ENCODE data around the gene DHH.

DHH gene

GRCh38 chr12:49108958-49109404, 14.4 kb upstream of the DHH start:
- no peak for DNase-seq

GRCh38 chr12:49105504-49106084, 11.0 kb upstream of the DHH start:
- DNase-seq, result no peak

DNA sequence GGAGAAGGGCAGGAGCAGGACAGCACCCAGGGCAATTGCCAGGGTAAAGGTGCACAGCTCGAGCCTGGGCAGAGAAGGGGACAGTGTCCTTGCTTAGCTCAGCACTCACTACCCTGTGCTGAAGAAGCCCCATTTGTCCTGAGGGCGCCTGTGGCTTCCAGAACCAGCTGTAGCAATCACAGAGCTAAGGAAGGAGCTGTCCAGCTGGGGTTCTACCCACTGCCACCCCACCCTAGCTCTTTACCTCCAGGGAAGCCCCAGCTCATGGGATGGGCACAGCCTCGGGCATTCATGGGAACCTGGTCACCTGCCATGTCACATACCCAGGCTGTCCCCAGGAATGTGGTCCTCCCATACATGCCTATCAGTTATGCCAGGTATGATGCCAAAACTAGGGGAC, 10.2 kb upstream of the DHH start:
- no peak for DNase-seq

DNA sequence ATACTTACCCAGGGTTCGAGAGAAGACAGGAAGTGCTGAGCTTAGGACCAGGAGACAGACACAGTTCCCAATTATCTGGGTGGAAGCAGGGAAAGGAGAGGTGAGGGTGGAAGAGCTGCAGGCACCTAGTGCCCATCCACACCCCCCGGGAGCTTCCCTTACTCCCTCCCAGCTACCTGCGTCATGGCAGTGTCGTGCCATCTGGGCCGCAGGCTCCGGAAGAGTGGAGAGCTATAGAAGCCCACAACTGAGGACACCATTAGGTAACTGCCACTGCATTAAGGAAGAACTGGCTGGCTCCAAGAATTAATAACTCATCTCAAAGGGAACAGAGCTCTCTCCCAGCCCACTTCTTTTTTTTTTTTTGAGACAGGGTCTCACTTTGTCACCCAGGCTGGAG, 5.8 kb upstream of the DHH start:
- DNase-seq, result no peak

GRCh38 chr12:49098703-49099102, 4.1 kb upstream of the DHH start:
- DNase-seq, result no peak

- DNase-seq, result no peak
These were observed 3.4 kb upstream of the DHH start for GRCh38 chr12:49098035-49098451.

GRCh38 chr12:49097381-49097780, 2.8 kb upstream of the DHH start:
- DNase-seq, result no peak

DNA sequence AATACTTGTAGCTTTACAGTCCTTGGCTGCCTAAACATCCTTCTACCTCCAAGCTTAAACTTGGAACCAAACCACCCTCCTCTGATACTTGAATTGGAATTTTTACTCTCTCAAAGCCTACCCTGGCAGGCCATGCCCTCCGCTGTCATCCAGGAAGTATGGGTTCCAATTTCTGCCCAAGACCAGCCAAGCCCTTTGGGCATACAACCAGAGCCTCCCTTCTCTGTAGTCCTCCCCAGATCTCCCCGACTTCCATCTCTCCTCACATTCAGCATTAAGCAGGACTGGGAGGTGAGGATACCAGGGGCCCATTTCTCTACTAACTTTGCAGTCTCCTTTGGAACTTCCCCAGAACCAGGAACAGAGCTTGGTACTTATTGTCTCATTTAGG, 369 bp upstream of the DHH start:
- no peak for DNase-seq

DNA sequence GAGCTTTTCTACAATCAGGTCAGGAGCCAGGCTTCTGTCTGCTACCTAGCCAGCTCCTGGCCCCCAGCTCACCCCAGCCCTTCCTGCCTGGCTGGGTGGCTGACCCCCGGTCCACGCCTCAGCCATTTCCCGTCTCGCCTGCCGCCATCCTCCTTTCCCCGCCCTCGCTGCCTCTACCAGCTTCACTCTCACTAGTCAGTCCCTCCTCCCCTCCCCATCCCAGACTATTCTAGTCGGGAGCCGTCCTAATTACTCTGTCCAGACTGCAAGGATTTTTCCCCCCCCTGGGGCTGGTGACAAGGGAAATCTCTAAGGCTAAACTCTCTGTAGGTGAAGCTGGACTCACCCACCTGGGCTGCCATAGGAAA, 825 bp downstream of the DHH start:
- no peak for DNase-seq

DNA sequence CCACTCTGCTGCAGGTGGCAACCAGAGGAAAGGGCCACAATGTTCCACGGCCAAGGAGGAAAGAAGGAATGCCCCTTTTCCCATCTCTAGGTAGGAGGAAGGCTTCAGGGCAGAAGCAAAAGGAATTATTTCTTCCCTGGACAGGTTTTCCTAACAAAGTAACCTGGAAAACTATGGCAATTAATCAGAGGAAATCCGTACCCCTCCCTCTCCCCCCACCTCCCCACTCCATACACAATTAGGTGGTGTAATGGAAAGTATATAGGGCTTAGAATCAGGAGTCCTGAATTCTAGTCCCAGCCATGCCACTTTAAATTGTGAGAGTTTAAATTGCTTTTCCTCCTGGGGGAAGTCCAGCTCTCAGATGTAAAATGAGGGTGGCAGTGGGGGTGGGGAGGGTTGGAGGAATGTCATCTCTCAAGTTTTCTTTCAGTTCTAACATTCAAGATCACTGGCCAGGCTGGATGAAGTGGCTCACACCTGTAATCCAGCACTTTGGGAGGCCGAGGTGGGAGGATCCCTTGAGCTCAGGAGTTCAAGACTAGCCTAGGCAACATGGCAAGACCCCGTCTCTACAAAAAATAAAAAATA, 1.7 kb downstream of the DHH start:
- no peak for DNase-seq

- DNase-seq, result no peak
These were observed 2.4 kb downstream of the DHH start for GRCh38 chr12:49092086-49092815.

DNA sequence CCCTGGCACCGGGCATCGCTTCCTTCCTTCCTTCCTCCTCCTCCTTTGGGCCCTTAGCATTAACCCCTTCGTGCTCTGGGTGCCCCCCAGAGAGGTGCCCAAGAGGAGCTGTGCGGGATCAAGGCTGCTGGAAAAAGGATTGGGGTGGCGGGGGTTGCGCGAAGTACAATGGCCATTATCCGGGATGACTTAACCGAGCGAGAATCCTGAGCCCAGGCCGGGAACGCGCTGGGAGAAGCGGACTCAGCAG, 2.8 kb downstream of the DHH start:
- no peak for DNase-seq

DNA sequence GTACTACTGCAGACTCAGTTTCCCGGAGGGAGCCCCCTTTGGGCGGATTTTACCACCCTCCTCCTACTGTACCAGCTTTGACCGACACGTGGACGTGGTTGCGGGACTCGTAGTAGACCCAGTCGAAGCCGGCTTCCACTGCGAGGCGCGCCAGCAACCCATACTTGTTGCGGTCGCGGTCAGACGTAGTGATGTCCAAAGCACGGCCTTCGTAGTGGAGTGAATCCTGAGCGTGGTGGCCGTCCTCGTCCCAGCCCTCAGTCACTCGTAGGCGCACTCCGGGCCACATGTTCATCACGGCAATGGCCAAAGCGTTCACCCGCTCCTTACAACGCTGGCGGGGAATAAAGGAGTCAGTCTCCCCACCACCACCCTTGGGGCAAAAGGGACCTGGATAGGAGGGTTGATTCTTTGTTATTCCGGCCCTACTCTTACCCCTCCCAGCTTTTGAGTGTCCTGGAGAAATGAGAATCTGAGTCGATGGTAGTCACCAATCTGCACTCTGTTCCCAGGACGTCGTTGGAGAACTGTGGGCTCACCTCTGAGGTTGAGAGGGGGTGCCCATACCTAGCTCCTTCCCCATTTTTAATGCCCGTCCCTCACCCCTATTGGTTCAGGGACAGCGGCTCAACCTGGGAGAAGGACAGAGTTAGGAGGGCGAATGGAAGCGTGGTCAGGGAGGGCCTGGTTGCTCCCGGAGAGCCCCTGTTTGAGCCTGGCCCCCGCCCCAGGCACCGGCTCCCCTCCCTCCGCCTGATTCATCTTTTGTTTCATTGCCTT, 3.4 kb downstream of the DHH start:
- DNase-seq, result no peak

GRCh38 chr12:49089821-49090773, 4.5 kb downstream of the DHH start:
- no peak for DNase-seq

DNA sequence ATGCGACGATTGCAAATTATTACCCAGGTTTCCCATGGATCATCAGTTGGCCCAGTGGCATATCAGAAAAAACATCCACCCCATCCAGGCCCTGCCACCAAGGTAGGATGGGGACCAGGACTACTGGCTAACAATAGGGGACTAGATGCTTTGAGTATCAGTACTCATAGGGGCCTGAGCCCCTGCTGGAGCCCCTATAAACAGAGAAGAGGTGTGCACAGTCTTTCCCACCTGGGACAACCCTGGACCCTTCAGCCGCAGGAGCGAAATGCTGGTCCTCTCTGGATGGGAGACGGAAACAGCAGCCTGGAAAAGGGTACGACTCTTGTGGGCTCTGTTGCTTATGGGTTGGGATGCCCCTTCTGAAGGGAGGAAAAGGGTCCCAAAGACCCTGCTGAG, 5.7 kb downstream of the DHH start:
- DNase-seq, result no peak

DNA sequence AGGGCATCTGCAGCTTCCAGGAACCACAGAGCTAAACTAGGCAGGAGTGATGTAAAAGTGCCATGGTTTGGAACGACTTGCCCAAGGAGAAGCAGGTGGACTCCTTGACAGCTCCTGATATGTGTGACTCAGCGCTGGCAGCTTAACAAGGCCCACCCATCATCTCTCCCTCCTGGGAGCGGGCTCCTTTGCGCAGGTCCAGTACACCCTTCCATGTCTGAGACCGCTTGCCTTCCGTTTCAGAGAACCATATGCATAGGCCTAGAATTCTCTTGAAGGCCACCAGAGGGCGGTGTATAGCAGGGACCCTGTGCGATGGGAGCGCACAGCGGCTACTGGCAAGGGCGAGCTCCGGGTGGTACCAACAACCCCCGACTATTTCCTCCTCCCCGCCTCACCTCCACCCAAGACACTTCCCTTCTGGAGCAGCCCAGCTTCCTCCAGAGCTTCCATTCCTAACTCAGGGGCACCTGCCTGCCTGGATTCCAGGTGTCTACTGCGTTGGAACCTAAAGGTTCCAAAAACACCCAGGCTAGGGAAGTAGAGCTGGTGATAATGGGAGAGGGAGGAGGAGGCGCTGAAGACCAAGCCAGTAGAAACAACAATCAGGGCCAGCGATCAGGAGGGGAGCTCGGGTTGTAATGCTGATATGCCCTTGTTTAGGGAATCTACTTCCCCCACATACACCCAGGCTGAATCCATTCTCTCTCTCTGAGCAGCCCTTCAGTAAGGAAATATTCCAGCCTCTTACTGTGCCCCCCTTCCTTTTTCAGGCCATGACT, 6.3 kb downstream of the DHH start:
- DNase-seq, result peak; percentile 65

- no peak for DNase-seq
These were observed 8.5 kb downstream of the DHH start for GRCh38 chr12:49086116-49086515.

DNA sequence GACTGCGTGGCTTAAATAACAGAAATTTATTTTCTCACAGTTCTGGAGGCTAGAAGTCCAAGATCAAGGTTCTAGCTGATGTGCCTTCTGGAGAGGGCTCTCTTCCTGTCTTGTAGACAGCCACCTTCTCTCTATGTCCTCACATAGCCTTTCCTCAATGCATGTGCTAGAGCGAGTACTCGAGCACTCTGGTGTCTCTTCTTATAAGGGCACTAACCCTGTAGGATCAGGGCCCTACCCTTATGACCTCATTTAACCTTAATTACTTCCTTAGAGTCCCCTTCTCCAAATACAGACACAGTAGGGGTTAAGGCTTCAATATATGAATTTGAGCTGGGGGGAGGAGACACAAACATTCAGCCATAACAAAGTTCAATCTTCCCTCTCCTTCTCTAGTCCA, 10.2 kb downstream of the DHH start:
- DNase-seq, result no peak

GRCh38 chr12:49079793-49080192, 14.8 kb downstream of the DHH start:
- DNase-seq, result no peak

- DNase-seq, result no peak
These were observed 23.6 kb downstream of the DHH start for GRCh38 chr12:49070971-49071370.

DNA sequence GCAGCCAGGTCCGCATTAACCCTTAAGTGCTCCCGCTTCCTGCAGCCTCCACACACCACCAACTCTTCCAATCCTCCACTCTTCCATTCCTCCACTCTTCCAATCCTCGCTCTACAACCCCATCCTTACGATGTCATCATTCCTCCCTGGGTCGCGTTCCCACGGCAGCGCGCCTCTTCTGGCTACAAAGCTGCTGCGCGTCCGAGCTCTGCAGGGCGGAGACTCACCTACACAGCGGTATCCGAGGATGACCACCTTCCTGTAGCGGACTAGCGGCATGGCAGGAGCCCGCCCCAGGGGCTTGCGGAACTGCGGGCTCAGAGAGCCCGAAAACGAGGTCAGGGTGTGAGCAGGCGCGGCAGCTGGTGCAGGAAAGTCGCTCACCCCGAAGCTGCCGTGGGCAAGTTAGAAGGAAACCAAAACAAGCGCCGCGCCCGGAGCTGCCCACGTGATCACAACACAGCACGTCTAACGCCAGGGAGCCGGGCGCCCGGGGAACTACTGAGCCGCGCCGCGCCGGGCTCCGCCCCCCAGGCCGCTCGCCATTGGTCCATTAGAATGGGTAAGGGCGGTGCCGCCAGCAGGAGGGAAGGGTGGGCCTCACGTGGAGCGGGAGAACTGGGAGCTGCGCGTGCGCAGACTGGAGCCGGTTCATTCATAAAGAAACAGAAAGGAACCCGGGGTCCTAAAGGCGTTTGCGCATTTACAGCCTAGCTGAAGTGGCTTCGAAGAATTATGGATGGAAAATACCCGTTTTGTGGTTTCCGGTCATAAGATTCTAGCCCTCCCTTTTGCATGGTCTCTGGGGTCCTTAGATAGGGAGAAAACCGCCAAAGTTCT, 24.9 kb downstream of the DHH start, which contains the start of gene RHEBL1:
Gene RHEBL1, minus strand, starts transcription at position 473 of the 840 bp plus-strand sequence. Its CDS starts 194 bp downstream, at position 279.
- DNase-seq, result peak; percentile 94

All from NCI-H1048 (cell line).